ENCODE measurements around the gene DPYSL4. TPM values are rescaled to one million over a fixed set of nuclear protein-coding genes. Genes with fewer than 3 reads are reported as not detected.

The DPYSL4 gene
- total RNA-seq, 1 experiment from 2014 or later: 9.9 TPM

- ChIA-PET CTCF (no interaction called here), POLR2A (interaction anchor here (0.6 kb wide), 1 partner anchor 843 kb away, joined by 5 read pairs; no protein-coding TSS in a partner anchor)
- H3K27ac ChIP-seq (ENCODE audit: low read length): no peak overlapping the region
- in situ Hi-C loops (cut with HindIII; ENCODE audit: low pct_unique_long_range_greater_than_20kb, low sequenced_read_pairs) (no loop called here), intact Hi-C loops (cut with micrococcal nuclease; ENCODE audit: unreplicated experiment) (no loop called here)
- DNase-seq (ENCODE audit: low read depth, low spot score) (no peak), ATAC-seq (no peak)
- no peaks in the 10 kb centered on the region for H3K4me1 ChIP-seq (ENCODE audit: control insufficient read depth, insufficient read depth, low read length)
- no peak overlapping the region for H3K4me3 ChIP-seq (ENCODE audit: low read depth in 2 of 2, low read length in 2 of 2)
- H3K9me3 ChIP-seq (ENCODE audit: control insufficient read depth, insufficient read depth, low read depth, low read length): no peaks in the 10 kb centered on the region
- H3K36me3 ChIP-seq (ENCODE audit: control insufficient read depth, insufficient read depth, low read length): no peaks in the 10 kb centered on the region
- no TSS peak for BruUV-seq (replicated peaks)
- TF ChIP-seq REST (IDR thresholded peaks at IDR 0.05; ENCODE audit: insufficient read depth in 1 of 2, low read depth in 2 of 2, low read length in 1 of 2) (no peak; a peak in 1 of 4 replicates), TCF7L2 (IDR thresholded peaks at IDR 0.05; ENCODE audit: low read depth, low read length) (no peak), POLR2AphosphoS5 (IDR thresholded peaks at IDR 0.05; ENCODE audit: low read depth, low read length) (no peak), CTCF (IDR thresholded peaks at IDR 0.05) (no peak), SIN3A (IDR thresholded peaks at IDR 0.05; ENCODE audit: borderline replicate concordance, insufficient read depth, low read depth, low read length) (no peak)
- no peaks in the 10 kb centered on the region for H3K27me3 ChIP-seq (ENCODE audit: control insufficient read depth, insufficient read depth, low read length)
These were observed 8.0 kb downstream of the DPYSL4 start for GRCh38 chr10:132194726-132195125.

- Histone ChIP-seq H3K36me3 (ENCODE audit: control insufficient read depth, insufficient read depth, low read length) (no peaks in the 10 kb centered on the region), H3K27ac (ENCODE audit: low read length) (no peak overlapping the region), H3K4me1 (ENCODE audit: control insufficient read depth, insufficient read depth, low read length) (no peaks in the 10 kb centered on the region), H3K4me3 (ENCODE audit: low read depth in 2 of 2, low read length in 2 of 2) (no peak overlapping the region), H3K27me3 (ENCODE audit: control insufficient read depth, insufficient read depth, low read length) (no peaks in the 10 kb centered on the region), H3K9me3 (ENCODE audit: control insufficient read depth, insufficient read depth, low read depth, low read length) (no peaks in the 10 kb centered on the region)
- ATAC-seq (no peak), DNase-seq (ENCODE audit: low read depth, low spot score) (no peak)
- intact Hi-C loops (cut with micrococcal nuclease; ENCODE audit: unreplicated experiment): no loop called here
- ChIA-PET CTCF (no interaction called here), POLR2A (interaction anchor here (0.6 kb wide), 1 partner anchor 842 kb away, joined by 5 read pairs; no protein-coding TSS in a partner anchor)
- in situ Hi-C loops (cut with HindIII; ENCODE audit: low pct_unique_long_range_greater_than_20kb, low sequenced_read_pairs): no loop called here
- TF ChIP-seq TCF7L2 (IDR thresholded peaks at IDR 0.05; ENCODE audit: low read depth, low read length): no peak
- no peak for TF ChIP-seq SIN3A (IDR thresholded peaks at IDR 0.05; ENCODE audit: borderline replicate concordance, insufficient read depth, low read depth, low read length)
- no TSS peak for BruUV-seq (replicated peaks)
These were observed 8.8 kb downstream of the DPYSL4 start for GRCh38 chr10:132195366-132196075.

All from Panc1 (cell line).